T47D (cell line): ENCODE measurements around the gene PRKG1.

Experiments
- DNase-seq, 2 experiments: peaks; one replicate each; pipeline versions ENCODE4 v3.0.0 to v3.0.0-alpha.2; 2011 to 2012; ENCODE audit warnings: low read depth in 1 of 2, low spot score in 1 of 2
- JUND ChIP-seq: IDR thresholded peaks from 2 replicates; pipeline ENCODE4 v1.6.1; 2012; ENCODE audit warnings: low read depth
- in situ Hi-C: cut with HindIII; loops from 2 replicates; pipeline ENCODE4 v1.10.0; 2016; ENCODE audit warnings: low sequenced_read_pairs, low pct_unique_long_range_greater_than_20kb

Gene PRKG1

DNA sequence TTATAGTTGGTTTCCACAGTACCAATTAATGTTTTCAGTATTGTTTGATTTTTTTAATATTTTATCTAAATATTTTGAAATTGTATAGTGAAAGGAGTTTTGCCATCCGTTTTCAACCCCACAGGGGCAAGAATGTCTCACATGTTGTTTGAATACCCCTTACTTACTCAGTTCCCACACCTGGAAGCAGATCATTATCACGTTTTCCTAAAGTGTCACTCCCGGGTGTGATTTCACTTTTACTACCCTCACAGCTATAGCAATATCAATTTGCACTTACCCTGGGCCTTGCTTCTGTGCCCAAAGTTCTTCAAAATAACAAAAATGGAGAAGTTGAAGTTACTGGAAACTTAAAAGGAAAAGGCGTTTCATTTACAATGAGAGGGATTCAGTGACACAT, 397.0 kb downstream of the PRKG1 start:
- no peak for TF ChIP-seq JUND
- DNase-seq: no peak
- in situ Hi-C loops: no loop called here

DNA sequence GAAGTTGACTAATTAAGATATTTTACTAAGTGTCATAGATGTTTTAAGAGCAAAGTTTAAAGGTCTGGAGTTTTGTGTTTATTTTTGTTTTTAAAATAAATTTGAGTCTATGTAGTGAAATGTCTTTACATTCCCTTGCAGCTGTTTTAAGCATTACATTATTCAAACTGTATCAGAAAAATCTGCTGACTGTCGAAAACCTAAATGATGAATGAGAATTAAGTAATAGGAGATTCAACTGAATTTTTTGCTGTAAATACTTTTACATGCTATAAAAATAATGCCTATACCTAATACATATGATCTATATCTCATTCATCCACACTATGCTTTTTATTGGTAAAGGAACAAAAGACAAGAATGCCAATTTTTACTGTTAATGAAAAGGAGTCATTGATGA, 397.9 kb downstream of the PRKG1 start:
- in situ Hi-C loops: no loop called here
- no peak for TF ChIP-seq JUND
- no peak for DNase-seq

DNA sequence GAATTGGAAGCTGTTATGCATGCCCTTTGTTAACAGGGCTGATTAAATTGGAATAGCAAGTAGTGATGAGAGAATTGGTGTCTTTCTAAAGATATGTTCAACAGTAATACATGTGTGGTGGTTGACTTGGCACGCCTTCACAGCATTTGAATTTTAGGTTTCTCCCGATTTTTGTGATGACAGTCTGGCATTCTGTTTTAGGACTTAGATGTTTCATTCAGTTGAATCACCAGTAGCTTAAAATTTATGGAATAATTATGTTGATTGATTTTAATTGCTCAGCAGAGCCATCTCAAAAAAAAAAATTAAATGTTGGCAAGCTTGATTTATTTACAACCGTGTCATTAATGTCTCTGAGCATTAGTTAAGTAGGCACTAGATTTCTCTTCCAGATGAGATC, 405.4 kb downstream of the PRKG1 start:
- DNase-seq: no peak
- no peak for TF ChIP-seq JUND
- in situ Hi-C loops: no loop called here

DNA sequence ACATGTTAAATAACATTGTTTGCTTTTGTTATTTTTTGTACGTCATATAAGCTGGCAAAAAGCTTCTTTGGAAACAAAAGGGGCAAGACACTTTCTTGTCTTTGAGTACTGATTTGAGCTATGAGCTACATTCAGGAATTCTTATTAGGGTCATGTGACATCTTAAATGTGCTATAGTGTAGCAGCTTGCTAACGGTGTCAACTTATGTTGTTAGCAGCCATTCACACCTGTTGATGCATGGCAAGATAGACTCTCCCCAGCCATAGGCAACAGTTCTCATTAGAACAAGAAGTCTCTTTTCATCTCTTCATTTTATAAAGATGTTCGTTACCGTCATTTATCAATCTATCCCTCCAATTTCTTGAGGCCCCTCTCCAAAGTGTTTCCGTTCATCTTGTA, 411.4 kb downstream of the PRKG1 start:
- in situ Hi-C loops: no loop called here
- no peak for TF ChIP-seq JUND
- no peak for DNase-seq

DNA sequence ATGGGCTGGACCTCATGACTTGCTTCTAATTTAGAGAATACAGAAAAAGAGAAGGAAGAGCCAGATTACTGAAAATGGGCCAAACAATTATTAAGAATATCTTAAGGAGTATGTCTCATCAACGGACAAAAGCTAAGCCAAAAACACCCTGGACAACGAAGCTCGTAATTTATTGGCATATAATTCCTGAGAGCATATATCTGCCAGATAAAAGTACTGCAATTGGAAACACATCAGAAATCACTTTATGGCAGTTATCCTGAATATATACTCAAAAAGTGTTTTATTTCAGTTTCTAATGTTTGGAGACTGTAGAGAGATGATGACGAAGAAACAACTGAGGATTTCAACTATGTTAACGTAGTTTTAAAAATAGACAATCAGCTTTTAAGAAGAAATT, 413.3 kb downstream of the PRKG1 start:
- in situ Hi-C loops: no loop called here
- TF ChIP-seq JUND: no peak
- no peak for DNase-seq

DNA sequence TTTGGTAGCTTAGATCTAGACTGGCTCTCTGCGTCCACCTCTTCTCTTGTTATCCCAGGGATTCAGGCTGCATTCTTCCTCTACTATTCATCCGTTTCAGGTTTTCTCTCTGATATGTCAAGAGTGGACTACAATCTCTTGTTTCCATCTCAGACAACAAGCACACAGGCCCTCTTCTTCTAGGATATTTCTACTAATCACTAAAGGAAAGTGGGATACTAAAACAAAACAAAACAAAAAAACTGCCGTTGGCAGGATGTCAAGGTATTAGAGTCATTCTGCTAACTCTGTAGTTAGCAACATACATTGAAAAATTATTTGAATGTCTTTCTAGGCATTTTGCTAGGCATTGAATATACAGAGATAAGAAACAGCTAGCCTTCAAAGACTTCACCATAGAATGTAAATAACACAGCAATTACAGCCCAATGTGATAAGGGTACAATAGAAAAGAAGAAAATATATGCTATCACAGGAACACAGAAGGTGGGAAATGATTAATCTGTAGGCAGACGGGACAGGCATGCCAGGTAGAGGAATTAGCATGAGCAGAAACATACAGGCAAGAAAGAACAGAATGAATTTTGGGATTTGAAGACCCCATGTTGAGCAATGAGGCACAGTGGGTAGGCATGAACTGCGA, 414.6 kb downstream of the PRKG1 start:
- in situ Hi-C loops: no loop called here
- DNase-seq: no peak
- TF ChIP-seq JUND: no peak

DNA sequence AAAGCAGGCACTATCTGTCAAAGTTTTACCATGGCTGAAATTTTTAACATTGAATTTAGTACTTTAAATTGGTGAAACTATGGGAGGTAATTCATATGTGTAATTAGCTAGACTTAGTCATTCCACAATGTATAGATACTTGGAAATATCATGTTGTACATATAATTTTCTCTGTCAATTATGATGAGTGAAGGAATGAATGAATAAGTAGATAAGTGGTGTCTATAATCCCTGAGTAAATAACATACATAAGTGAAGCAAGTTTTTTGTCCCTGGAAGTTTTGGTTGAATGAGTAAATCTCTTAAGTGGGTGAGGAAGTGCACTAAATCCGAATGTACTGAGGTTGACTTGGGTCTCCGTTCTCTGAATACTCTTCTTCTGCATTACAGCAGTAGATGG, 424.1 kb downstream of the PRKG1 start:
- TF ChIP-seq JUND: no peak
- in situ Hi-C loops: no loop called here
- no peak for DNase-seq

DNA sequence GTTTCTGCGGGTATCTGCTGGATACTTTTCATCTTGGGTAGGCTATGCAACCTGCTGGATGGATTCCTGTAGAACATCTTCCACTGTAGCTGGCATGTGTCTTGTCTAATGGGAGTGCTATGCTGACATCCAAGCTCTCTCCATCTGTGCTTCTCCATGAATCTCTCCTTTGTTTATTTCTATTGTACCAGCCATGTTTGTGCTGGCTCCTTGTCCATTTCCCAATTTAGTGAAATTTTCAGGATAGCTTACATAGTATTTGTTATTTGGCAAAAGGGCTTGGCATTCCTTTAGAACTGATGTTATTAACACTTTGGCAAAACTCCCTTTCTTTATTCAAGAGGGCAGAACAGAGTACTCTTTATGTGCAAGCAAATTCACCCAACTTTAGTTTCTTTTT, 427.1 kb downstream of the PRKG1 start:
- in situ Hi-C loops: no loop called here
- no peak for TF ChIP-seq JUND
- DNase-seq: no peak

DNA sequence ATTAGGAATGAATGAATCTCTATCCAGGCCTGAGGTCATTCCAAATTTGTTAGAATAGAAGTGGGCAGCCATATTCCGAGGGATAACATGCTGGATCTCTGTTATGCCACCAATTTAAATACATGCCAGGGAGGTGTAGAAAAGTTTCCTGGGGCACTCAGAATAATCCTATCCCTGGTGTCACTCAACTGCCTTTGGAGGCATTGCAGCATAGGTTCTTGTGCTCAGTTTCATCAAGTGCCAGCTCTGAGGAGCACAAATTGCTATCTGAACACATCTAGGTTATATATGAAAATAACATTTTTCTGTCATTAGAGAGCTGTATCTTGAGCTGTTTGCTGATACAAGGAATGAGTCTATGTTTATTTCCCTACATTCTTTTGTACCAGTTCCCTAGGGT, 427.8 kb downstream of the PRKG1 start:
- no peak for DNase-seq
- no peak for TF ChIP-seq JUND
- in situ Hi-C loops: no loop called here

DNA sequence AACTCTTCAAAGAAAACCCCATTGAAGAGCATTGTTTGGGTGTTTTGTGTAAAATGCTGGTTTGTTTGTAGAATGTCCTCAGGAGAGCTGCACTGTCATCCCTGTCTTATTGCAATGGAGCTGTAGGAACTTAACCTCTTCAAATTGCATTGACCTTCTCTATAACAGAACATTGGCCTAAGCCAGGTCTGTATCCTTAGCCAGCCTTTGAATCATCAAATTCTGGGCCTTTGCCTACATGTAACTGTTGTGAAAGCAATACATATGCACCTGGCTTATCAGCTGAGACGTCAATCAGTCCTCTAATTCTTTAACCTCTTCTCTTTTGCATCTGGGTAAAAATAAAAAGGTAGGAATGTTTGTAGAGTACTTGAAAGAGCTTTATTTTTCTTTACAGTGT, 429.1 kb downstream of the PRKG1 start:
- DNase-seq: no peak
- in situ Hi-C loops: no loop called here
- no peak for TF ChIP-seq JUND

DNA sequence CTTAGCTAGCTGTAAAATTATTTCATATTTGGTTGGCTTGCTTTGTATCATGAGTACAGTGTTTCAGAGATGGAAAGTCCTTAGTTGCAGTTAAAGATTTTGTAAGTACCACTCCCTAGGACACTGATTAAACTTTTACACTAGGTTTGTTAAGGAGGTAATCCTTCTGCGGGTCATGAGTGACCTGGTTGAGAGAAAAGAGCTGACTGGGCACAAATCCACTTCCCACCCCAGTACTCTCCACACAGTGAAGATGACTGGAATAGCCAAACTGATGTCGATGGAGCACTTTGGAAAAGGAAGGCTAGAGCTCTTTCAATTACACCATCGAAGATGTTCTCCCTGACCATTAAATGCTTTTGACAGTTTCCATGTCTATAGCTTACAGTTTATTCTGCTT, 433.2 kb downstream of the PRKG1 start:
- in situ Hi-C loops: no loop called here
- no peak for DNase-seq
- no peak for TF ChIP-seq JUND

DNA sequence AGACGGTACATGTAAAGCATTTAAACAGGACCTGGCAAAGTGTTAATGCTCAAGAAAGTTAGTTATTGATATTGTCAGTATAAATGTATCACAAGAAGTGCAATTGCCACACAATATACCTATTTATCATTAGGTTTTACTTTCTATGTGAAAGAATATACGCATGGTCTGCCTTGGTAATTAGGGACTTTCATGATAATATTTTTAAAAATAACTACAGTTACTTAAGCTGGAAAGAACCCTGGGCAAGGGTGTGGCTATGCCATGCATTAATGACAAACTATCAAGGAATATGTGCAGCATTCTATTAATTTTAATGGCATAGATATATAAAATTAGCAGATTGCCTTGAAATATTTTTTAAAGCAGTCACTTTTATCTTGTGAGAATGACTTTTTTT, 433.9 kb downstream of the PRKG1 start:
- in situ Hi-C loops: no loop called here
- DNase-seq: no peak
- TF ChIP-seq JUND: no peak

DNA sequence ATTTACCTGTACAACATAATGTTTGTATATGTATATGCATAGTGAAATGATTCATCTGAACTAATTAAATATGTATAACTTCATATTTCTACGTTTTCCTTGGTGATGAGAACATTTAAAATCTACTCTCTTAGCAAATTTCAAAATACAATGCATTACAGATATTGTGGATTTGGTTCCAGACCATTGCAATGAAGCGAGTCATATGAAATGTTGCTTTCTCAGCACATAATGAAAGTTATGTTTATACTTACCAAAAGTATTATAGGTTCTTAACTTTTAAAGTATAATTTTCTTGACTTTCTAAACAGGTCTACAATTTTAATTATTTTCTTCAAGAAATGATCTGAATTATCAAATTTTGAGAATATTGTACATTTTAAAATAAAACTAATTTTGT, 435.9 kb downstream of the PRKG1 start:
- in situ Hi-C loops: no loop called here
- no peak for TF ChIP-seq JUND
- no peak for DNase-seq

DNA sequence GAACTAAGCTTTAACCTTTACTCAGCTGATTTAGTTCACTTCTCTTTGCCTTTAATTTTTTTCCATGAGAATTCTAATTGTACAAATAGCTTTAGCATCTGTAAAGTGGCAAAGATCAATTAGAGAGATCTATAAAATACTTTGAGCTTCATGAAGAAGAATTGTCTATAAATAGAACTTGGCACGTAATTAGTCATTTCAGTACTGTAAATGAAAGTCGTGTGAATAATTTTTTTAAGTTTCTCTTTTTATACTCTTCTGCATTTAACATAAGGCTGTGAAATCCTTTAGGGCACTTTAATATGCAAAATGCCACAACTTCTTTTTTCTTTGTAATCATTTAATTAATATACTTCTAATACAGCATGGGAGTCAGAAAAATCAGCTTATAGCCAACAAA, 447.3 kb downstream of the PRKG1 start:
- in situ Hi-C loops: no loop called here
- TF ChIP-seq JUND: no peak
- DNase-seq: no peak
